T-helper 2 cell treated with Interferon-gamma antibody and Interleukin-4, amounts not matched to agents 100 ng/mL and 5 ng/mL, for 36 hours (primary cell): ENCODE data around the gene SEL1L. TPM values are rescaled to one million over a fixed set of nuclear protein-coding genes. Genes with fewer than 3 reads are reported as not detected.
"Not testable (repeated sequence)": the region's sequence is repeated elsewhere in the genome, so short reads cannot be mapped to it uniquely, and the experiment has no call there.

Experiments used
- intact Hi-C: fragments of 100-400 bp; cut with micrococcal nuclease; formaldehyde crosslinking; loops from one replicate; pipeline ENCODE4 v1.15.1; 2023
- total RNA-seq: library from RNA; stranded (reverse); gene quantifications from 2 replicates; pipeline ENCODE4 v1.2.3, GENCODE V29; 2022

Gene SEL1L
- total RNA-seq, 1 donor from 2014 or later, result 62.6 TPM

DNA sequence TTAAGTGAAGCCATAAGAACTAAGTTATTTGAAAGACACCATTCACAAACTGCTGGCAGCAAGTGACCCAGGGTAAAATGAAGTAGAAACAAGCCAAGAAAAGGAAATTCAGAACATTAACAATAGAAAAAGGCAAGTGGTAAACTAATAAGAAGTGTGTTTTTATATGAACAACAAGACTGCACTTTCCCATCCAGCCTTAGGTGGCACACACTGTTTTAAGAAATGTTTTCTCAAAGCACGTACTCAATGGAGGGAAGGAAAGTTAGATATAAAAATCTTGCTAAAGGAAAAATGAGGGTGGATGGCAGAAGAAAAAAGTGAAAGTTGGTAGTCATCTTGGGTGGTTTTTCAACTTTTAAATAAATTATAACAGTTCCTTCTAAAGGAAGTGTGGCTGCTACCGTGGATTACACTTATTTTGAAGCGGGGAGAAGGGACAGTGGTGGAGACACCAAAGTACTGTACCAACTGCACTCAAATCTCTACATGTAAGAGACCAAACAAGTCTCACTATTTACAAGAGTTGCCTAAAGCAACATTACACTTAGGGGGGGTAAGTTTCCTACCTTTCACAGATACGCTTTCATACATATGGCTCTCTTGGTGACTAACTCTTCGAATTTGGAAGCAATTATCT is 58.8 kb downstream of the SEL1L start:
- intact Hi-C loops, result loop anchor here (1.0 to 5.0 kb wide), 5 partner anchors 11 to 518 kb away; partner anchors contain the start of genes GTF2A1, SEL1L and TSHR

DNA sequence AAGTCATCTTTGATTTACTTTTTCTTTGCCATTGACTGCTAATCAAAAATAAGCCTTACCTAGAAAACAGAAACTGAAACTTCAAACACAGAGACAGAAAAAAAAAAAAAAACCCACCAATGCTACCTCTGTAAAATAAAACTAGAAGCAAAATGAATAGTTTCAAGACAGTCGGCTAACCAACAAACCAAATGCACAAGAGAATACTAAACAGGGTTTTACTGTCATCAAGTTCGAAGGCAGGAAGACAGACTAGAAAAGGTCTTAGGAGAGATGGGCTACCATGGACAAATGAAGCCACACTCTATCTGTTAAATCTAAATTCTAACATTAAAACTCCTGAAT is 59.5 kb downstream of the SEL1L start:
- intact Hi-C loops, result loop anchor here (1.0 to 5.0 kb wide), 5 partner anchors 10 to 517 kb away; partner anchors contain the start of genes GTF2A1, SEL1L and TSHR

DNA sequence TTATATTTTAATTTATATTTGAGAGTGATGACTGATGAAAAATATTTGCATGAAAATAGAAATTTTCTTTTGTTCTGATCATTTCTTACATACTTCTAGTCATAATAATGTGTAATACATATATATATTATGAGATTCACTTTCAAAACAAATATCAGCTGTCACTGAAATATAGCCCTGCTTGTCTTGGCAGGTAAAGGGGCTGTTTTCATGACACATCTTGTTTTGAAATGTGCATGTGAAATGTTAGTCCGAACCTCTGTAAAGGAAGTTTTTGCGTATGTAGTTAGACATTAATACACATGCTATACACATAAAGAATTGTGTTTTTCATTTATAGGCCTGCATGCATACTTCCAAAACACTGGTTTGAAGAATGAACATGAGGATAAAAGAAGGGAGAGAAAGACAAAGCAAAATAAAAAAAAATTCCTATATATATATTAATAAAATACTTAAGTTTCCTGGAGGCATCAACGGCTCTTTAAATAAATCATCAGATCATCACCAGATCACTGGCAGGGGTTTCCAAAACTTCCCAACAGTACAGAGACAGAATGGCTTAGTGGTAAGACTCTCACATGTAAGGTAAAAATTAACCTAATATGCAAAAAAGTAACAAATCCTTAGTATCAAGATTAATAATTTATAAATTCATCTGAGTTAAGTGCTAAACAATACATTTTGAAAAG is 60.1 kb downstream of the SEL1L start:
- intact Hi-C loops, result loop anchor here (1.0 to 5.0 kb wide), 5 partner anchors 9 to 516 kb away; partner anchors contain the start of genes GTF2A1, SEL1L and TSHR

DNA sequence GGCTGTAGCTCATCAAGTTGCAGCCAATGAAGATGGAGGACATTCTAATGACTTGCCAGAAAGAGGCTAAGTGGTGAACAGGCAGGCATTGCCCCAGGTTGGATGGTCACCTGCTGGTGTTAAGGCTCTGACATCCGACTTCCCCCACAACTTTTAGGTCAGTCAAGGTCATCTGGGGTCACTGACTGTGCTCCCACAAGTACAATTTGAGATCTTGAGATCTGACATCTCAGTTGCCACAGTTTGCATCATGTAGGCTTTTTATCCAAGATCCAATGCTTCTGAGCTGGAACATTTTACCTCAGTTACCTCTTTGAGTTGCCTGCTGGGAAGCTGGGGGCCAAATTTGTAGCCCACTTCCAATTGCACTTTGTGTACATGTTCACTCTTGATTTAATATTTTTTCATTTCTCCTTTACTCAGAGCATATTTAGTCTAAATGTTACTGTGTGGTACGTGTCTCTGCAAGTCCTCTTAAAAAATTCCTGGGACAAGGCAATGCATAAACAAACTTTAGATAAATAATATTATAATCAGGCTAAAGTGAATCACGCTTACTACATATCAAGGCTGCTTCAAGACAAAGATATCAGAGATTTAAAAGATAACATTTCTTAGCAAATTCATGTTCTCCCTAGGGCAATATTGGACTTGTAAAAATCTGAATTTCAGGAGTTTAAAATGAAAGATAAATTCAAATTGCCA is 61.4 kb downstream of the SEL1L start:
- intact Hi-C loops, result loop anchor here (5.0 kb wide), 2 partner anchors 300 to 515 kb away; partner anchors contain the start of gene TSHR

DNA sequence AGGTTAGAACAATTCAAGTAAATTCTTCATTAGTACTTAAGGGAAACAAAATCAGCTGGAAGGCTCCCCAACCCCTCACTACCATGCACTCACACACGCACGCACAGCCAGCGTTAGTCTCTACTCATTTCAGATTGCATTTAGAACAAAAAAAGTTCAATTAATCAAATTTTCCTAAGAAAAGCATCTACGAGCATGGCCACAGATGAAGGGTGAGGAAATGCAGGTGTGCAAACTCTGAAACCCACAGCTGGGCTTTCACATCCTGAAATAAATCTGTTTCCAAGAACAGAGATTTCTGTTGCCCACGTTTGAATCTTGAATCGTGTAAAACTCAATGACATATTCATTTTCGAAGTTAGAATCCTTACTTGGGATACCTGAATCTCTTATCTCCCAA is 62.6 kb downstream of the SEL1L start:
- intact Hi-C loops, result loop anchor here (5.0 kb wide), 2 partner anchors 299 to 514 kb away; partner anchors contain the start of gene TSHR

DNA sequence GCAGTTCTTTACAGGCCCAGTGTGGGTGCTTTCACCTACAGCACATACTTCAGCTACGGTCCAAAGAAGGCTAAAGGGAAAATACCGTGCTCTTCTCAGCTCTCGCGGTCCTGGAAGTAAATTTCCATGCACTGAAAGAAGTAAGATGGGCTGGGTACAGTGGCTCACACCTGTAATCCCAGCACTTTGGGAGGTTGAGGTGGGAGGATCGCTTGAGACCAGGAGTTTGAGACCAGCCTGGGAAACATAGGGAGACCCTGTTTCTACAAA is 63.2 kb downstream of the SEL1L start:
- intact Hi-C loops, result loop anchor here (5.0 kb wide), 2 partner anchors 298 to 513 kb away; partner anchors contain the start of gene TSHR

DNA sequence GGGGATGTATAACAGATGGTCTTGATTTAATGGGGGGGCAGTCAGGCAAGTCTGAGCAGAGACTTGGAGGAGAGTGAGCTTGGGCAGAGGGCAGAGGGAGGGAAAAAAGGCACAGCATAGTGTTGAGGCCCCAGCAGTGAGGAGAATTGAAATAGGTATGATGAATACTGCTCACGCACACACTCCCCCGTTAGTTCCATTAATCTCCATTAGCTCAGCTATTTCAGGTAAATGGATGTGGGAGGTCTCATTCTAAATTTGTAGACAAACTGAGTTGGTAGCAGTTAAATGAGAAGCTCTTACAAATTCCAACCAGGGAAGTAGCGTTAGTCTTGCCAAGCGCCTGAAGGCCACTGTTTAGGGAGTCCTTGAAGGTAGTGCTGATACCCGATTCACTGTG is 66.8 kb downstream of the SEL1L start:
- intact Hi-C loops, result no loop called here

DNA sequence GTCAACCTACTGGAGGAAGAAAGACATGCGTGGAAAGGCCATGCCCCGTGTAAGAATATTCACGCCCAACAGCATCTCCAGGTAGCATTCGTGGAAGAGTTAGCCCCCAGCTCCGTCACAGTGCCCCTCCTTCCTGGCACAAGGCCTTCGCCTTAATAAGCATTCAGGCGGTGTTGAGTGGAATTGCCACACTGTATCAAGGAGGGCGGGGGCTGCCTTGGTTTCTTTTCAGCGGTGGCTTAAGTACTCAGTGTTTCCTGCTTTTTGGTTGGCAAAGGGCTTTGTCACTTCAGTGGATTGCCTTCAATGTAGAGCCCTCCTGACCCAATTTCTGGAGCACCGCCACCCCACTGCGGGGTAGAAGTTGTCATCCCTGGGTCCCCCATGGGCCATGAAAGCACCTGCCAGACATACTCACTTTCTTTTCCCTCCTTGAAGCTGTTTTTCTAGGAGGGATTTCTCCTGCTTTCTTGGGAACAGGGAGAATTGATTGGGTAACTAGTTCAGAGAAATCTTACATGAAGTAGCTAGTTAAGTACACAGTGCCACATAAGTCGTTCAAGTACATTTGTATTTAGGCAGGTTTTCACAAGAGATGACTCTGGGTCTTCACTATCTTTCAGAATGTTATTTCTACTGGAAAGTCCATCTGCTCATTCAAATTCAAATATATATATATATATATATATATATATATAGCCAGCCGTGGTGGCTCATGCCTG is 68.0 kb downstream of the SEL1L start:
- intact Hi-C loops, result loop anchor here (2.0 kb wide), 1 partner anchor 245 kb away; the partner anchor contains the start of gene GTF2A1

DNA sequence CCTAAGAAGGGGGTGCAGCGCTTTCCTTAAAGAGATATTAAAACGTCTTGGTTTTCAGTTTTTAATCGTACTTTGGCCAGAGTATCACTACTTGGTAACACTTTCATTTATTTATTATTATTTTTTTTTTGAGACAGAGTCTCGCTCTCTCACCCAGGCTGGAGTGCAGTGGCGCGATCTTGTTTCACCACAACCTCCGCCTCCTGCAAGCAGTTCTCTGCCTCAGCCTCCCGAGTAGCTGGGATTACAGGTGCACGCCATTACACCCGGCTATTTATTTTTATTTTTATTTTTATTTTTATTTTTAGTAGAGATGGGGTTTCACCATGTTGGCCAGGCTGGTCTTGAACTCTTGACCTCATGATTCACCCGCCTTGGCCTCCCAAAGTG is 68.7 kb downstream of the SEL1L start:
- intact Hi-C loops, result loop anchor here (2.0 kb wide), 1 partner anchor 244 kb away; the partner anchor contains the start of gene GTF2A1

DNA sequence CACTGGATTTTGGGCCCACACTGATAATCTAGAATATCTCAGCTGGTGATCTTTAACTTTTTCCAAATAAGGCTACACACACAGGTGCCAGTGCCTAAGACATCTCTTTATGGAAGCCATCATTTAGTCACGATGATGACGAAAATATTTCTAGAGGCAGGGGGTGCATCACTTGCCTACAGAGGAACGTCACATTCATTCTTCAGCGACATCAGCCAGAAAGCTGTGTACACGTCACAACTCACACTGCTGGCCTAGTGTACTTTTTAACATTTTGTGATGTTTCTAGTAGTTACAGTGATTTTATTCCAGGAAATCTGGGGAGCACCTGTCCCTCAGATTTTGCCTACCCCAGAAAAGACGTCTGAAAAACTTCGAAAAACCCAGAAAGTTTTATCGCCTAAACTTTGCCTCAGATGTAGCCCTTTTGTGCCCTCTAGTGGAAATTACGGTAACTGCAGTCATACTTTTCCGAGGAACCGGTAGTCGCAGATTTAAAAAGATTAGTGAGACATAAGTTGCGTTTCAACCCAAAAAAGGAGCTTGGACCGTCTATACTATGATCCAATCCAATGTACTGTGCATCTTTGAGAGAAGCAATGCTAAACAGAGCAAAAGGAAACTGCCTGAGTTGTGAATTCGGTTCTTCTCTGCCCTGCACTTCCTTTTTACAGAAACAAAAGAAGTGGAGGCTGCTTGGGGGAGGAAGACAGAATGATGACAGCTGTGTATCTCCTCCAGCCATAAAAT is 69.2 kb downstream of the SEL1L start:
- intact Hi-C loops, result loop anchor here (1.0 to 2.0 kb wide), 4 partner anchors 10 to 244 kb away; partner anchors contain the start of gene GTF2A1

DNA sequence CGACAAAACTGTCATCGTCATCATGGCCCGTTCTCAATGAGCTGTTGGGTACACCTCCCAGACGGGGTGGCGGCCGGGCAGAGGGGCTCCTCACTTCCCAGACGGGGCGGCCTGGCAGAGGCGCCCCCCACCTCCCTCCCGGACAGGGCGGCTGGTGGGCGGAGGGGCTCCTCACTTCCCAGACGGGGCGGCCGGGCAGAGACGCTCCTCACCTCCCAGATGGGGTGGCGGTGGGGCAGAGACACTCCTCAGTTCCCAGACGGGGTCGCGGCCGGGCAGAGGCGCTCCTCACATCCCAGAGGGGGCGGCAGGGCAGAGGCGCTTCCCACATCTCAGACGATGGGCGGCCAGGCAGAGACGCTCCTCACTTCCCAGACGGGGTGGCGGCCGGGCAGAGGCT is 71.3 kb downstream of the SEL1L start:
- intact Hi-C loops, result not testable (repeated sequence)

DNA sequence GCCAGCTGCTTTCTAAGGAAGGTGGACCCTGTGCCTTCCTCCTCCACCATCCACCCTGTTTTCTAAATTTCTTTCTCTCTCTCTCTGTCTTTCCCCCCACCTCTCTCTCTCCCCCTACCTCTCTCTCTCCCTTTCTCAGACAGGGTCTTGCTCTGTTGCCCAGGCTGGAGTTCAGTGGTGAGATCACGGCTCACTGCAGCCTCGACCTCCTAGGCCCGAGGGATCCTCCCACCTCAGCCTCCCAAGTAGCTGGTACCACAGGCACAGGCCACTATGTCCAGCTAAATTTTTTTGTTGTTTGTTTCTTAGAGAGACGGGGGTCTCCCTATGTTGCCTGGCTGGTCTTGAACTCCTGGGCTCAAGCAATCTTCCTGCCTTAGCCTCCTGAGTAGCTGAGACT is 73.7 kb downstream of the SEL1L start:
- intact Hi-C loops, result no loop called here

DNA sequence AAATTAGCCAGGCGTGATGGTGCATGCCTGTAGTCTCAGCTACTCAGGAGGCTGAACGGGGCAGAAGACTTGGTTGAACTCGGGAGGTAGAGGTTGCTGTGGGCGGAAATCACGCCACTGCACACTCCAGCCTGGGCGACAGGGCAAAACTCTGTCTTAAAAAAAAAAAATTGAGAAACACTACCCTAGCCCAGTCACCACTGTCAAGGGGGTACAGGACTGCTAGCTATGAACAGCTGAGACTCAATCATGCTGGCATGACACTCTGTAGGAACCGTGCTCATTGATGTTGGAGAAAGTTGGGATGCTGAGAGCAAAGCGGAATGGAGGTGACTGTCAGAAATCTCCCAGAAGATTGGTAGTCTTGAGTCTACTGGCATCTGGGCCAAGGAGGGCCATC is 75.3 kb downstream of the SEL1L start:
- intact Hi-C loops, result no loop called here

DNA sequence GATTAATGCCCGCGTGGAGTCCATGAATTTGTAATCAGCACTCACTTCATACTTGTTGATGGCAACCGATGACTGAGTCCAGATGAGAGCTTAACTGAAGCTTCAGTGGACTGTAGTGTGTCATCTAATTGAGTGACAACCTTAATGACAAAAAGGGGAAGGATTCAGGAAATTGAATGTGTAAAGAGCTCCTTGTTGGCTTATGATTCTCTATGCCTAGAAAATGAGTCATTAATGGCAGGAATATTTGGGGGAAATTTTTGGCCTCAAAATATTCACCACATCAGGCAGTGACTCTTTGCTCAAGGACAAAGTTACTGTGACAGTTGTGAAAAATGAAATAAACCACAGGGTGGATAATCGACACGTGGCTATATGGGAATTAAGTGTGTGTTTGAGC is 78.3 kb downstream of the SEL1L start:
- intact Hi-C loops, result no loop called here

DNA sequence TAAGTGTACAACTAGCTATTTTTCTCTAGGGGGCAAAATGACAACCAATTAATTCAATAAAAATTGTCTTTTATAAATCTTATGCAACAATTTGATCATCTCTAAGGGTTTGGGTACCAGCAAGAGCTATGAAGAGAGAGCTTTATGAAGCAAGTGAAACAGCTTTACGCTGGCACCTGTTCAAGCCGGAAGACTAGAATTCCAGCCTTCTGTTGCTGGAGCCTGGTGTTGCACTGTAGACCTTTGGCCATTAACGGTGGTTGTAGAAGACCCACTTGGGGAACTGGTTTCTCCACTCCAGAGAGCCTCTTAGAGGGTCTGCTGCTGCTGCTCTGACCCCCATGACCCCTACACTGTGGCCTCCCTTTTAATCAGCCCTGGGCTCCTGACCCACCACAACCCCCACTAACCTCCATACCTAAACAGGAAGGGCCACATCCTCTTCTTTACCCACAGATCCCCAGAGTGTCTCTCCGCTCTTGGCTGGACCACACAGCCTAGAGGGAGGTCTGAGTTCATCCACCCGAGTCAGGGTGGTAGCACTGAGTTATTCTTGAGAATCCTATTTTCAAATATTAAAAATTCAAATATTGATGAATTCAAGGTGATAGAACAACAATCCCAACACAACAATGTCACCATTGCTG is 79.0 kb downstream of the SEL1L start:
- intact Hi-C loops, result no loop called here

DNA sequence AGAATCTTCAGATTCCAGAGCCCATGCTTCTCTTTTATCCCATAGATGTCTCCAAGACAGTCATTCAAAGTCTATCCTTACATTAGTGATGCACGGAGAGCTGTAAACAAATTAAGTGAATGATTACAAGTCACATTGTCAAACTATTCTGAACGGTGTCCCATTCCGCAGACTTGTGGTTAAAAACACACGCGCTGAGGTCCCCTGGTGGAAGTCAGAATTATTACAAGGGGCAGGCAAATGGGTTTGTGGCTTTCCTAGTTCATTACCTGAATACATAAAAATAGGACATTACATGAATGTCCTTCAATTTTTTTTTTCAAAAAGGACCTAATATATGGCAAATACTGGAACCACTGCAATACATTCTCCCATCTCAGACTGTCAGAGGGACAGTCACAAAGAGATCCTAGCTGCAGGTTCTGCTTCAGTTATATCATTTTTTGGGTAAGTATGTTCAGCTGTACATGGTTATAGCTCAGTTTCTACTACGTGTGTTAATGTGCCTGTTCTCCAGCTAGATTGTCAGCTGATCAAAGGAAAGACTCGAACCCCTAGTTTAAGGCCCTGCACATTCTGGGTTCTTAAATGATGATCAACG is 80.4 kb downstream of the SEL1L start:
- intact Hi-C loops, result loop anchor here (1.0 to 2.0 kb wide), 4 partner anchors 11 to 456 kb away; partner anchors contain the start of gene GTF2A1

DNA sequence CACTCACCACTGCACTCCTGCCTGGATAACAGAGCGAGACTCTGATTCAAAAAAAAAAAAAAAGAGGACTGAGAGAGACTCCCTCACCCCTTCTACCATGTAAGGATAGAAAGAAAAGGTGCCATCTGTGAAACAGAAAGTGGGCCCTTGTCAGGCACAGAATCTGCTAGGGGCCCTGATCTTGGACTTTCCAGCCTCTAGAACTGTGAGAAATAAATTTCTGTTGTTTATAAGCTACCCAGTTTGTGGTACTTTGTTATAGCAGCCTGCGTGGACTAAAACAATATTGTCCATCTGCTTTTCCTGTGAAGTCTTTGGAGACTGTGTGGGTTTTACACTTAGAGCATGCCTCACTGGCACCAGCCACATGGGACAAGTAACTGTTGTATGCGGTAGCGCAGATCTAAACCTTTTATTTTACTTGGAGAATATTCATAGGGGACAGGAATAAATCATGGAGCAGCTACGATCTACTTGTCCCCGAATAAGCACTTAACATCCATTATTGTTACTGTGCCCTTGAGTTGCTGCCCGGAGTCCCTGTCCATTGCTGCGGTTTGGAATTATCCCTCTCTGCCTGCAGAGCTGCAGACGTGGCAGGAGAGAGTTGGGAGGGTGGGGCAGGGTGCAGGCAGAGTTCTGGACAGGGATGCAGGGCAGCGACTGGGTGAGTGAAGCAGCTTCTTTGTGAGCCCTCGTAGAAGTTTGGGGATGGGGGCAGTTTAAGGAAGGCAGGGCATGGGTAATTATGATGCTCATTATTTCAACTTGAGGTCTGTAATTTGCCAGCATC is 81.1 kb downstream of the SEL1L start:
- intact Hi-C loops, result loop anchor here (1.0 to 2.0 kb wide), 4 partner anchors 12 to 456 kb away; partner anchors contain the start of gene GTF2A1

DNA sequence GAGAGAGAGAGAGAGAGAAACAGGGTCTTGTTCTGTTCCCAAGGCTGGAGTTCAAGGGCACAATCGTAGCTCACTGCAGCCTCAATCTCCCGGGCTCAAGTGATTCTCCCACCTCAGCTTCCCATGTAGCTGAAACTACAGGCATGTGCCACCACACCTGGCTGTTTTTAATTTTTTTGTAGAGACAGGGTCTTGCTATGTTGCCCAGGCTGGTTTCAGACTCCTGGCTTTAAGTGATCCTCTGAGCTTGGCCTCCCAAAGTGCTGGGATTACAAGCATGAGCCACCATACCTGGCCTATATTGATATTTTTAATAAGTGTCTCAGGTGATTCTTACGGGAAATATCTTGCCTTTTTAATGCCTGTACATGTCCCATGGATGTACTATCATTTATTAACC is 82.7 kb downstream of the SEL1L start:
- intact Hi-C loops, result no loop called here

DNA sequence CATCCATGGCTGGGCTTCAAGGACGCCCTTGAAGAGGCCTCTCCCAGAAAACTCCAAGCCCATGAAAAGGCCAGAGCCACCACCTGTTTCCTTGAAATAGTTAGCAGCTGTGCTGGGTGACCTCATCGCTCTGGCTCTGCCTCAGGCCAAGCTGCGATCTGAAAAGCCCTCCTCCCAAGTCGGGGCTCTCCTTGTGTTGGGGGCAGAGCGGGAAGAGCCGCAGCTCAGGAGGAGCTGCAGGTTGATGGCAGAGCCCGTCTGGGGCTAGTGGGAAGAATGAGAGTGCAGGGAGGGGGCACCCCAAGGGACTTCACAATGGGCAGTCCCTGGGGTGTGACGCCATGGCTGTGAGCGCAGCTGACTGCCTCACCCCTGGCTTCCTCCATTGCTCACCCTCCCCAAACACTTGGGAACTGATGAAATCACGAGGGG is 83.5 kb downstream of the SEL1L start:
- intact Hi-C loops, result no loop called here
